Stimulated activated CD8-positive, alpha-beta memory T cell treated with anti-CD3 and anti-CD28 coated beads, Interleukin-4, amount 100 ng/mL, for 24 hours (primary cell): Measurements from ENCODE around the gene MARK3.

Experiments used
- DNase-seq: peaks from one replicate; pipeline ENCODE4 v3.0.0-alpha.2; 2020; ENCODE audit warnings: low read depth

The MARK3 gene

GRCh38 chr14:103550451-103551337 is 165.5 kb downstream of the MARK3 start:
- DNase-seq = no peak

- no peak for DNase-seq
Observed at GRCh38 chr14:103551338-103551762, 166.1 kb downstream of the MARK3 start.

- DNase-seq = no peak
Observed at GRCh38 chr14:103552011-103552845, 167.0 kb downstream of the MARK3 start.

- DNase-seq = no peak
Observed at GRCh38 chr14:103552846-103553210, 167.6 kb downstream of the MARK3 start.
